ENCODE data around the gene STAT4. TPM values are rescaled to one million over a fixed set of nuclear protein-coding genes. Genes with fewer than 3 reads are reported as not detected.

The STAT4 gene
- total RNA-seq, 2 donors from 2014 or later = 11.6 to 22.9 TPM

DNA sequence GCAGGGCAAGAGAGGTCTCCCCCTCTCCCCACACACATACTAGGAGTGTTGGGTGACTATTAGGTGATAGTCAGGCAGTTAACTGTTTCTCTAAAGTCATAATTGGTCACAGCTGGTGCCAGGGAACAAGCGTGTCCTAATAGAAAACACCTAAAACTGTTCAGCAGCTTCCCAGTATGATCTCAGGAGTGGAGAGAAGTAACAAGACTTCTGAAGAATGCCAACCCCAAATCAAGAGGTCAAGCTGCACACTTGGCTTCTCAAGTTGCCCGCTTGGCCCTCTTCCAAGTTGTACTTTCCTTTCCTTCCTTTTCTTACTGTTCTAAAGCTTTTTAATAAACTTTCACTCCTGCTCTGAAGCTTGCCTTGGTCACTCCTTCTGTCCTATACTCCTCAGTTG, 114.4 kb downstream of the STAT4 start:
- ATAC-seq (no peak), DNase-seq (no peak)
- intact Hi-C loops (cut with DNase I) = no loop called here

DNA sequence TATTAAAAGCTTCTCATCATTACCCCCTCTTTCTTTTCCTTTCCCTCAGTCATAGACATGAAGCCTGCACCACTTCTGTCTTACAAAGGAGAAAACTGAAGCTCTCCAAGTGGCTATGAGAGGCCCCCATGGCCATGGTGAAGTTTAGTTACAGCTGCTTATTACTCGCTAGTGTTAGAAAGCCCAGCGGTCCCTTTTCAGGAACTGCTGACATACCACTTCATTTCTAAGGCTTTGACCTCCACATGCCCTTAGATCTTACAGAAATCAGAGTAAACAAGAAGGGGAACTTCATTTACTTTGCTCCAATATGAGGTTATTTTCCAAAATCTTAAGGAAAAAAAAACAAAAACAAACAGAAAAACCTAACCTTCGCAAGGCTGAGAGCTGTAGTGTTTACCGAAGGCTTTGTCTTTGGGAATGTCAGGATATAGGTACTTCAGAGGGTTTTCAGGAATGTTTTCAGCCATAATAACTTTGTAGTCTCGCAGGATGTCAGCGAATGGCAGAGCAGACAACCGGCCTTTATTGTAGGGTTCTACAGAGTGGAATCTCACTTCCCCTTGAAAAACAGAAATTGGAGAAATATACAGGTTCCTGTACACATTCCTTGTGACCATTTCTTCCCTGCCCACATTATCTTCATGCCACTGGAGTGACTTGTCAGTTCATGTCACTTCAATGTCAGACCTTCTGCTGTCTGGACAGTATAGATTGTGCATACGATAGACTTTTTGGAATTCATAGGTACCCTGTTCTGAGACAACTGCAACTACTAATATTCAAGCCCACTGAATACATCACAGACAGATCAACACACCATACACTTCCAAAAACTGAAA, 118.0 kb downstream of the STAT4 start:
- intact Hi-C loops (cut with DNase I) = no loop called here
- DNase-seq = no peak
- ATAC-seq = peak; percentile 11 to 37

DNA sequence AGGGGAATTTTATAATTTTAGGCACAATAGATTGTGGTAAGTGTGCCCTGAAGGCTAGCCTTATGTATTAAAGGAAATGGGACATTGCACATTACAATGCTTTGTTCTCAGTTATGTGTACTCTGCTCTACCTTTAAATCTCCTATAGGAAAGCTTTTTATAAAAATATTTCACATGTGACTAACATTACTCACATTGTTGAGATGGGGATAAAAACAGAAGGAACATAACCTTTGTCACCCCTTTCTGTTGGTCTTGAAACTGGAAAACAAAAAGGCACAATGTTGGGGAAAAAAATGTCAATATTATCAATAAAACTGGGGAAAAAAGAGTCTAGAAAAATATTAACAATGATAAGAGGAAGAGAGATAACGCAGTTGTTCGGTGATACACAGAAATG, 119.5 kb downstream of the STAT4 start:
- ATAC-seq = no peak
- no peak for DNase-seq
- intact Hi-C loops (cut with DNase I) = loop anchor here in 1 of 2 donors (2.0 kb wide), 1 partner anchor 250 kb away; no protein-coding TSS in a partner anchor

DNA sequence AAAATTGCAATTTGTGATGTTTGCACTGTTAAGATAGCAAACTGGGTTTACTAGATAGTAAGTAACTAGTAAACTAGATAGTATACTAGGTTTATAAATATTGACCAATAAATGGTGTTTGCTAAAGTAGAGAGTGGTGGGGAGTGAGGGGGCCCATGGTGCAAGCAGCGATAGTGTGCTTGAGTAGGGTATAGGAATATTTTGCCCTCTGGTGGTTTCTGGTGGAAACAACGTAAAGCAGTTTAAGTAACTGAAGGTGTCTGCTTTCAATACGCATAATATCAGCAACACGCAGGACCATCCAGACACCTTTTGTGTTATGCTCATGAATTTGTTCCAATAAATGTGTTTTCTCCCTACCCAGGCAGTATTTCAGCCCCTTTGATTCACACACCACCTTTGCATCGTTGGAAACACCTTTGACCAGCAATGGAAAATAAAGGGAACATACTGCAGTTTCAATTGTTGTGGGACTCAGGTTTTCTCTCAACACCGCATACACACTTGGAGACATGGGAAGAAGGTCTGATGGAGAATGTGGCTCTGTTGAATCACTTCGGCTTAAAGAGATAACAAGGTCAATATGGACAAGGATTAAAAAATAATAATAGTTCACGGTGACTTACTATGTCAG, 120.2 kb downstream of the STAT4 start:
- intact Hi-C loops (cut with DNase I) = loop anchor here in 1 of 2 donors (2.0 kb wide), 1 partner anchor 250 kb away; no protein-coding TSS in a partner anchor
- DNase-seq = no peak
- peak; percentile 66 to 68 for ATAC-seq

DNA sequence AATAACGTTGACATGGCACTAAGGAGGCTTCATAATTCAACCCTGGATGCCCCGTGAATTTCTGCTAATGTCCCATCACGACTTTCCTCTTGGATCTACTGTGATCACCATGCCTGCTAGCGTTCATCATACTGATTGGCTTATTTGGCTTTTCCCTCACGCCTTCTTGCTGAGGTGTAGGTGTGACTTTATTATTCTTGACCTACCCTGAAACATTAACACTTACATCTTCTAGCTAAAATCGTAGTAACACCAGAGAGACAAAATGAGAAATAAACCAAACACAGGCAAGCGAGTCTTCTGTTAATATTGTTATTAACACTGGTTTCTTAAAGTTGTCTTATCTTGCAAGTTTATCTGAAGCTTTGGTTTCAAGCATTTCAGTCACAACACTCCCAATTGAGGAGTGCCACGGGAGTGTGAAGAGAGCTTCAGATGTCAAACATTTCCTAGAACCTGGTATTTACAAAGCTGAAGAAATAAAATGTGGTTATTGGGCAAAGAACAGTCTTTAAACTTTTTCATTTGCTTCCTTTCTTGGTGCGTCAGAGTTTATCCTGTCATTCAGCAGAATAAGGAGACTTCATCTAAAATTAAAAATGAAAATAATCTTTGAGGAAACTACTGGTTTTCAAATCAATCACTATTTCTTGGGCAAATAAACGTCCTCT, 121.4 kb downstream of the STAT4 start:
- no peak for ATAC-seq
- intact Hi-C loops (cut with DNase I) = no loop called here
- DNase-seq = no peak

DNA sequence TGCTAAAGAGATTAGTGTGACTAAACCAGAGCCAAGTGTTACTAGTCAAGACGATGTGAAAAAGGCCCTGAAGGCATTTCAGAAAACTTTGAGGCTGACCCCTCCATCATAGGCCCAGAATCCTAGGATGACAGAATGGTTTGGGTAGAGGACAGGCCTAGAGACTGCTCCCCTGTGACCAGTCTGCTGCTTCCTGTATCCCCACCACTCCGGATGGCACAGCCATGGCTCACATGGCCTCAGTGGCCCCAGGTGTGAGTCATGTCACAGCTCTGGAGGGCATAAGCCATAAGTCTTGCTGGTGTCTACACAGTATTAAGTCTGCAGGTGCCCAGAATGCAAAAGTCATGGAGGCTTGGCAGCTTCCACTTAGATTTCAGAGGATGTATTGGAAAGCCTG, 124.4 kb downstream of the STAT4 start:
- intact Hi-C loops (cut with DNase I) = no loop called here
- ATAC-seq = no peak
- no peak for DNase-seq

DNA sequence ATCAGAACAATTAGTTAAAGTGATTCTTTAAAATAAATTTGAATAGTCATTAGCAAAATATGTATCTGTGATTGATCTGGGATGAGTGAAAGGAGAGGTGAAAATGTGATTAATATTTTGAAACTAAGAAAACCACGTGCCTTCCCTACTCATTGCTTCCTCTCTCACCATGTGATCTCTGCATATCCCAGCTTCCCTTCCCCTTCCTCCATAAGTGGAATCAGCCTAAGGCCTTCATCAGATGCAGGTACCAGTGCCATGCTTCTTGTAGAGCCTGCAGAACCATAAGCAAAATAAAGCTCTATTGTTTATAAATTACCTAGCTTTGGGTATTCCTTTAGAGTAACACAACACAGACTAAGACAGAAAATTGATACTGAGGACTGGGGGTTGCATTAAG, 125.7 kb downstream of the STAT4 start:
- ATAC-seq (no peak), DNase-seq (no peak)
- intact Hi-C loops (cut with DNase I) = no loop called here

DNA sequence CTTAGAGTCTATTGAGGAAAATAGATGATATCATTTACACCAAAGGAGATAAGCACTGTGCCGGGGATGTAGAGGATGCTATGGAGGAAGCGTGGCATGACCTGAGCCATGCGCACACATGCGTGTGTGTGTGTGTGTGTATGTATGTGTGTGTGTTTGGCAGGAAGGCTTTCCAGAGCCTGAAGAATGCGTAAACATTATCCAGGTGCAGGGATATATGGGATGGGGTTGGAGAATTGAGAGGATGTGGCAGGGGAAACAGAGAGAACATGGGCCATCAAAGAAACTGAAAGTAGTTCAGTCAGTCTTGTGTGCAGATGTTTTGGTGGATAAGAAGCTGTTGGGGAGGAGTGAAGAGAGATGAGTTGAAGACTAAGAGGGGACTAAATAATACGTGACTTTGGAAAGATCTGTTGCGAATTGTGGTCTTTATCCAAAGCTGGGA, 127.5 kb downstream of the STAT4 start:
- no peak for ATAC-seq
- intact Hi-C loops (cut with DNase I) = loop anchor here in 1 of 2 donors (5.0 kb wide), 1 partner anchor 176 kb away; no protein-coding TSS in a partner anchor
- DNase-seq = no peak

DNA sequence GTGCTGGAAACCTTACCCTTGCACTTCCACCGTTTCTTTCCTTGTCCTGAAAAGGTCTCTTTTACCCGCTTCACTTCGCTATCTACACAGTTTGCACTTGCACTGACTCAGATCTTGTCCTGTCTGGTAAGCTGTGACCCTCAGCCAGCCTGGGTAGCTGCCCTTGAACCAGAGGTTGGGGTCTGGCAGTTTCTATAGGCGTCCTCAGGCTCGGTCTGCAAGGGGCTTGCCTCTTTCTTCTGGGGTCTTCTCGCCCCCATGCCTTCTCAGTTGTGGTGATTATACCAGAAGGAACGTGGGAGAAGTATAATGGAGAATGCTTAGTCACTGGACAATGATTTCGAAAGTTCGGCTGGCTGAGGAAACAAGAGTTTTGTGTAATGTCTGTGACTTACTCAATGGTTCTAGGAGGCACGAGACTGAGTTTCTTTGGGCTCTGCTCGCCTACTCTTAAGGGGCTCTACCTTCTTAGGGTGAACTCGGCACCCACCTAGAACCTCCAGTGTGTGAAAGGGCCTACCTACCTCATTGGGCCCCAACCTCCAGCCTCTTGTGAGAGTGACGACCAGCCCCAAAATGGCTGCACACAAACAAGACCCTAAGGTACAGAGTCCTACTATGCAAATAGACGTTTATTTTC, 129.9 kb downstream of the STAT4 start:
- ATAC-seq (peak; percentile 52 to 70), DNase-seq (peak; percentile 43)
- intact Hi-C loops (cut with DNase I) = loop anchor here in 1 of 2 donors (5.0 kb wide), 1 partner anchor 174 kb away; no protein-coding TSS in a partner anchor

DNA sequence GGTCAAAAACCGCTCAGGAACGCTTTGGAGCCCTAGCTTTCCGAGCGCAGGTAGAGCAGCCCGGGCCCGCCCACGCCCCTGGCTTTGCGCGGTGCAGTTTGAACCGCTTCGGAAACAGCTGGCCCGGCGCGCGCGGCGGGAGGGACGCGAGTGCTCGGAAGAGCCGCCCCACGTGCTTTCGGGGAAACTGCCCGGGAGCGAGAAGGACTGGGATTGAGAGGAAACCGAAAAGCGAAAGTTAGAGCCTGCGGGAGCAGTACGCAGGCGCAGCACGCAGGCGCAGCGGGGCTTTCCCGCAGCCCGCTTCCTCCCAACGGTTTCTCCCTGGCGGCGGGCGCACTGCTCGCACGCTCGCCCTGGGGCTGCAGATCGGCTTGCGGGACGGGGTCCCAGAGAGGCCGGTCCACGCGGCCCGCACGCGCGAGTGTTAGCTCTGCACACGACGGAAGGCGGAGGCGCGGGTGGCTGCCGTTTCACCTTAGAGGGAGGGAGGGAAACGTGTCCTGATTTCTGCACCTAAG, 130.5 kb downstream of the STAT4 start:
- DNase-seq = peak; percentile 92

DNA sequence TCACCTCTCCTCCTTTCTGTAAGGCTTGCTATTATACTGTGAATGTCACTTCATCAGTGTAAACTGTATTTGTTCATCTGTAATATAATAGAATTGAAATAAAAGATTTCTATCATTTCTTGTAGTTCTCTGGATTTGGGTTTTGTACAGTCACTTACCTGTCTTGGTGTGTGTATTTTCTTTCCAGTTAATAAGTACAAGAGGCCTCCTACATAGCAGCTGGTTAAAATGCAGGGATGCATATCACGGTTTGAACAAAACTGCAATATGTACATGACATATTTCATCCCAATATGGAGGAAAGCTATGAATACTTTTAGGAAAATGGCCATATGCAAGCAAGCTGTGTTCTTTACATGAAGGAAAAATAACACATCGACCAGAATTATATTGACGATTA, 131.4 kb downstream of the STAT4 start:
- ATAC-seq (no peak), DNase-seq (no peak)
- intact Hi-C loops (cut with DNase I) = no loop called here

More for the DNA sequence above, 130.5 kb downstream of the STAT4 start:
- intact Hi-C loops (cut with DNase I) = loop anchor here in 1 of 2 donors (5.0 kb wide), 1 partner anchor 173 kb away; no protein-coding TSS in a partner anchor
- peak; percentile 99 for ATAC-seq

DNA sequence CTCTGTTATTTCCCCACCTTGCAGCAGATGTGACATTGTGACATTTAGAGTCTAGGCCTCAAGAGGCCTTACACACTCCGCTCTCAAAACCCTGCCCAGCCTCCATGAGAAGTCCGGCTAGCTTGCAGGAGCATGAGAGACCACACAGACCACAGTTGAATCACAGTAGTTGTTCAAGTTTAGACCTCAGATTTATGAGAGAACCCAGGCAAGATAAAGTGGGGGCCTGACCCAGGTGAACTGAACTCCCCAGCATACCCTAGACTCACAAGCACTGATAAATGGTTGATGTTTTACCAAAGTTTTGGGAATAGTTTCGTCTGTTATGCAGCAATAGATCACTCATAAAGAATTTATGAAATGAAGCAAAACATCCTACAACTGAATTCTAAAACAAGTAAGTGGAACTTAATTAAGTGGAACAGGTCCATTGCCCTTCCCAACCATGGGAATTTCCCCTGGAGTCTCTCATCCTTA, 132.1 kb downstream of the STAT4 start:
- DNase-seq = no peak
- ATAC-seq = no peak
- intact Hi-C loops (cut with DNase I) = no loop called here

DNA sequence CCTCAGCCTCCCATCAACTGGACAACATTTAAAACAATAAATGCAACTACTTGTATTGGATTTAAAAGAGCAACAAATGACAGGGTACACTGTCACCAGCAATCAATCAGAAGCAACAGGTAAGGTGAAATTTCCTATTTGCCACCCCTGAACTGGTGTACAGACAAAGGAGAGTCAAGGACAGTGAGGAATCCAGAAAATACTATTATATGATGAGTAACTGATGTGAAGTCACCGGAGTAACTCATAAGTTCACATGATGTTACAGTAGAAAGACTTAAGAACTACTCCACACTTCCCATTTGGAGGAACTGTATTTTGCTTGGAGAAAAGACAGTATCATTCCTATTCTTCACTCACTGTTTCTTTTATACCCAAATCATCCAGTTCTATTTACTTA, 132.7 kb downstream of the STAT4 start:
- no peak for DNase-seq
- intact Hi-C loops (cut with DNase I) = no loop called here
- no peak for ATAC-seq

DNA sequence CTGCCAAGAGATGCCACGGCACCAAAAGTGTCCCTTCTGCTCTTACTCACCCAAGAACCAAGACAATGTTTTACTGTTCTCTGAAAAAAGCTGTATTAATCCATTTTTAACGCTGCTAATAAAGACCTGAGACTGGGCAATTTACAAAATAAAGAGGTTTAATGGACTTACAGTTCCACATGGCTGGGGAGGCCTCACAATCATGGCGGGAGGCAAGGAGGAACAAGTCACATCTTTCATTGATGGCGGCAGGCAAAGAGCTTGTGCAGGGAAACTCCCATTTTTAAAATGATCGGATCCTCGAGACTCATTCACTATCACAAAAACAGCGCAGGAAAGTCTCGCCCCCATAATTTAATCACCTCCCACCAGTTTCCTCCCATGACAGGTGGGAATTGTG, 135.0 kb downstream of the STAT4 start:
- DNase-seq (no peak), ATAC-seq (no peak)
- intact Hi-C loops (cut with DNase I) = no loop called here

DNA sequence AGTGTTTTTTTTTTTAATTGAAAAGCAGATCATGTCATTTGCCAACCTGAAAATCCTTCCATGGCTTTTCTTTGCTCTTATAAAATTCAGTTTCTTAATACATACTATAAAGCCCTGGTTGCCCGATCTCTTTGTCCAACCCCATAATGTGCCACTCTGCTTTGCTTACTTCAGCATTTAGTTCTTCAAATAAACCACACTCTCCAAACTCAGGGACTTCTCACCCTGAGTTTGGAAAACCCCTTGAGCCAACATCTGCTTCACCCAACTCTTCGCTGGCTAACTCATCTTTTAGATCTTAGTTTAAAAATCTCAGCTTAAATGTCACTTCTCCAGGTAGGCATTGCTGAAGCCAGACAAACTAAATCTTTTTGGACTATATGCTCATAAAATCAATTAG, 135.6 kb downstream of the STAT4 start:
- DNase-seq (no peak), ATAC-seq (no peak)
- intact Hi-C loops (cut with DNase I) = no loop called here

DNA sequence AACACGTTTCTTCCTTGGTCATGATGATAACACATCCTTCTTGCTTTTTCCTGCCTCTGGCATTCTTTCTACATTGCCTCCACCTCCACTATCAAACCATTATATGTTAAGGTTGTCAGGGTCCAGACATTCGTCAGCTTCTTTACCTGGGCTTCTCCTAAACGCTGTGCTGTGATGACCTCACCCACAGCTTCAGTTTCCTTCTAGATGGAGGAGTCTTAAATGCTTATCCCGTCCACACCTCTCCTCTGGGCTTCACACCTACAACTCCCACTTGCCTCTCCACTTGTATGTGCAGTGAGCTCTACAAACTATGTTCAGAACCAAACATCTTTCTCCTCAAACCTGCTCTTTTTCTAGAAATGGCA, 136.2 kb downstream of the STAT4 start:
- intact Hi-C loops (cut with DNase I) = no loop called here
- no peak for ATAC-seq
- no peak for DNase-seq

DNA sequence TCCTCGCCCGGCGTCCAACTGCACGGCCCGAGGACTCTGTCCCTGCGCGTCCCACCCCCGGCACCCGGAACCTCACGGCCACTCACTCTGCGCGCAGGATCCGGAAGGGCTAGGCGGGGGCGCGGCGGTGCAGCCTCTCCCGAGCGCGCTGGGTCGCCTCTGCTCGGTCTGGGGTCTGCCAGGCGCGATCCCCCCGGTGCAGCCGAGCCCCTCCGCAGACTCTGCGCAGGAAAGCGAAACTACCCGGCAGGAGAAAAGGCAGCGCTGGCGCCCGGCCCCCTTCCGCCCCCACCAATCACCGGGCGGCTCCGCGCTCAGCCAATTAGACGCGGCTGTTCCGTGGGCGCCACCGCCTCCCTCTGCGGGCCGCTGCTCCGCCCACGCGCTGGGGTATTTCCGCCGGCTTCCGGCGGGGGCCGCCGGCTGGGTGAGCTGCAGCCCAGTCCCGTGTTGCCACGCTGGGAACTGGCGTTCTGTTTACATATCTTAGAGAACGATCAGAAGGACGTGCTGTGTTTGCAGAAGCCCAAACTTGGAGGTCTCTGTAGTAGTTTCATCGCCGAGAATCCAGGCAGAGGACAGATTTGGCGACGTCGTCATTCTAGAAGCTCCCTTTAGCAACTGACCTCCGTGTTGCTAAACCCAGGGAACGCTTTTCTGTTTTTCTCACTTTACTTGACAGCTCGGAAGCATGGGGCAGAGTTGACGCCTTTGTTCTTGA, 136.7 kb downstream of the STAT4 start, which contains the start of gene STAT1:
TSS of gene STAT1 (minus strand) at position 240 of the 721 bp plus-strand sequence. CDS start 4,168 bp downstream, outside the sequence.
- ATAC-seq (peak; percentile 97), DNase-seq (peak; percentile 95)
- intact Hi-C loops (cut with DNase I) = no loop called here

DNA sequence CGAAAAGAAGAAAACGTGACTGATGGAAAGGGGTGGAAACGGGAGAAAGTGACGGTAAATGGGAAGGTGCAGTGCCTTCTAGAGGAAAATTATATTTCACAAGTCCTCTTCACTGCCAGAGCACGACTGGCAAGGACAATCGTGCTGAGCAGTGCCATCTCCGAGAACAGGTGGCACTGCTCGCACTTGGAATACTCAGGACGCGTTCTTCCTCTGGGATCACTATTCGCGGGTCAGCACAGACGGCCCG, 137.2 kb downstream of the STAT4 start:
- intact Hi-C loops (cut with DNase I) = no loop called here
- ATAC-seq (no peak), DNase-seq (no peak)

All from left cardiac atrium (tissue), 4 donors.